HepG2 (cell line): ENCODE measurements around the gene TMEM170B. TPM values are rescaled to one million over a fixed set of nuclear protein-coding genes. Genes with fewer than 3 reads are reported as not detected.

Source experiments
- ARID4A ChIP-seq: sonication (generic); formaldehyde crosslinking; IDR thresholded peaks from 2 replicates; pipeline ENCODE4 v1.5.0; 2020; ENCODE audit warnings: mild to moderate bottlenecking, missing genetic modification reagents, borderline replicate concordance
- ARNT ChIP-seq: fragments of 450-650 bp; IDR thresholded peaks from 2 replicates; pipeline ENCODE4 v1.6.1; 2017
- CREB1 ChIP-seq, 2 experiments: fragments of 450-650 bp in 1 of 2; IDR thresholded peaks; 2 replicates each; pipeline ENCODE4 v1.6.1; 2016 to 2017; ENCODE audit warnings: control low read depth in 1 of 2, mild to moderate bottlenecking in 1 of 2, missing compliant biosample characterization in 1 of 2, missing genetic modification characterization in 1 of 2
- CREM ChIP-seq, 2 experiments: sonication (generic) in 1 of 2; formaldehyde crosslinking in 1 of 2; IDR thresholded peaks; 2 replicates each; pipeline versions ENCODE4 v1.4.0 to v1.6.1; 2016 to 2020; ENCODE audit warnings: antibody characterized with exemption in 1 of 2, mild to moderate bottlenecking in 1 of 2, missing genetic modification reagents in 1 of 2
- FOXA1 ChIP-seq, 2 experiments: fragments of 450-650 bp in 1 of 2; sonication (generic) in 1 of 2; formaldehyde crosslinking in 1 of 2; IDR thresholded peaks; 2 replicates each; pipeline versions ENCODE4 v1.4.0 to v1.6.1; 2016 to 2020; ENCODE audit warnings: missing genetic modification reagents in 1 of 2
- FOXO1 ChIP-seq: sonication (generic); formaldehyde crosslinking; IDR thresholded peaks from 2 replicates; pipeline ENCODE4 v1.4.0; 2020; ENCODE audit warnings: missing genetic modification reagents
- GABPB1 ChIP-seq: IDR thresholded peaks from 2 replicates; pipeline ENCODE4 v1.6.1; 2016; ENCODE audit warnings: mild to moderate bottlenecking, missing genetic modification reagents, moderate library complexity, missing compliant biosample characterization
- HMG20A ChIP-seq: IDR thresholded peaks from 2 replicates; pipeline ENCODE4 v1.6.1; 2016; ENCODE audit warnings: borderline replicate concordance
- HOXA5 ChIP-seq: sonication (generic); formaldehyde crosslinking; IDR thresholded peaks from 2 replicates; pipeline ENCODE4 v1.4.0; 2020; ENCODE audit warnings: missing genetic modification reagents
- HOXA7 ChIP-seq: sonication (generic); formaldehyde crosslinking; IDR thresholded peaks from 2 replicates; pipeline ENCODE4 v1.8.1; 2022; ENCODE audit warnings: mild to moderate bottlenecking, missing genetic modification reagents, moderate library complexity
- KLF13 ChIP-seq: sonication (generic); formaldehyde crosslinking; IDR thresholded peaks from 2 replicates; pipeline ENCODE4 v1.4.0; 2020; ENCODE audit warnings: mild to moderate bottlenecking, missing genetic modification reagents
- KLF16 ChIP-seq, 2 experiments: sonication (generic) in 1 of 2; formaldehyde crosslinking in 1 of 2; IDR thresholded peaks; 2 replicates each; pipeline versions ENCODE4 v1.6.1 to v1.8.0; 2016 to 2023; ENCODE audit warnings: missing genetic modification reagents in 2 of 2, missing compliant biosample characterization in 1 of 2
- SRF ChIP-seq: IDR thresholded peaks from 2 replicates; pipeline ENCODE4 v1.6.1; 2011; ENCODE audit warnings: mild to moderate bottlenecking, low read depth, low read length, moderate library complexity
- TAF15 ChIP-seq: fragments of 200-400 bp; formaldehyde crosslinking; IDR thresholded peaks from one replicate; pipeline ENCODE4 v1.6.1; 2018; ENCODE audit warnings: mild to moderate bottlenecking, low read depth, low read length; ENCODE audit not compliant: poor library complexity, severe bottlenecking
- THYN1 ChIP-seq: sonication (generic); formaldehyde crosslinking; IDR thresholded peaks from 2 replicates; pipeline ENCODE4 v1.8.1; 2023; ENCODE audit warnings: low read depth, mild to moderate bottlenecking, moderate library complexity, missing genetic modification reagents, borderline replicate concordance
- ZNF260 ChIP-seq: sonication (generic); formaldehyde crosslinking; IDR thresholded peaks from 2 replicates; pipeline ENCODE4 v1.4.0; 2020; ENCODE audit warnings: missing genetic modification reagents, low read depth, mild to moderate bottlenecking, borderline replicate concordance
- ZNF276 ChIP-seq: sonication (generic); formaldehyde crosslinking; IDR thresholded peaks from 2 replicates; pipeline ENCODE4 v1.4.0; 2020; ENCODE audit warnings: mild to moderate bottlenecking, low read depth, missing genetic modification reagents
- ZNF616 ChIP-seq: sonication (generic); formaldehyde crosslinking; IDR thresholded peaks from 2 replicates; pipeline ENCODE4 v1.5.0; 2020; ENCODE audit warnings: low read depth, mild to moderate bottlenecking, missing genetic modification reagents
- ZNF788 ChIP-seq: sonication (generic); formaldehyde crosslinking; IDR thresholded peaks from 2 replicates; pipeline ENCODE4 v1.5.0; 2020; ENCODE audit warnings: mild to moderate bottlenecking, missing genetic modification reagents, borderline replicate concordance
- ZSCAN9 ChIP-seq: IDR thresholded peaks from 2 replicates; pipeline ENCODE4 v1.6.1; 2016; ENCODE audit warnings: borderline replicate concordance
- polyA plus RNA-seq, 8 experiments: library from polyadenylated mRNA; depleted of rRNA in 3 of 8; stranded (reverse) in 7 of 8; unstranded in 1 of 8; fragments of >200 nt; fragmentation: Illumina TruSeq in 4 of 8; extraction: Trizol in 4 of 8; gene quantifications; 2 replicates each; pipeline versions ENCODE4 v1.2.1 to v1.2.3, GENCODE V29; 2011 to 2016; ENCODE audit warnings: low read depth in 4 of 8, missing spikeins in 1 of 8, mixed read lengths in 1 of 8; ENCODE audit not compliant: insufficient read depth in 1 of 8
- total RNA-seq, 5 experiments: library from RNA; depleted of rRNA; stranded (reverse); fragments of >200 nt; fragmentation: Illumina TruSeq; extraction: Trizol; gene quantifications; 2 replicates each; pipeline ENCODE4 v1.2.3, GENCODE V29; 2016; ENCODE audit warnings: low read depth in 1 of 5
- TF ChIP-seq, protein P1 (sequence below): IDR thresholded peaks from 2 replicates; pipeline ENCODE4 v1.6.1; 2016; ENCODE audit warnings: missing compliant biosample characterization, missing genetic modification reagents, borderline replicate concordance

Gene TMEM170B
- total and polyA plus RNA-seq, 2 of the 13 experiments (the other 11 are each of a cell fraction or from before 2014, with no cell fraction given) = 3.3 to 9.4 TPM

DNA sequence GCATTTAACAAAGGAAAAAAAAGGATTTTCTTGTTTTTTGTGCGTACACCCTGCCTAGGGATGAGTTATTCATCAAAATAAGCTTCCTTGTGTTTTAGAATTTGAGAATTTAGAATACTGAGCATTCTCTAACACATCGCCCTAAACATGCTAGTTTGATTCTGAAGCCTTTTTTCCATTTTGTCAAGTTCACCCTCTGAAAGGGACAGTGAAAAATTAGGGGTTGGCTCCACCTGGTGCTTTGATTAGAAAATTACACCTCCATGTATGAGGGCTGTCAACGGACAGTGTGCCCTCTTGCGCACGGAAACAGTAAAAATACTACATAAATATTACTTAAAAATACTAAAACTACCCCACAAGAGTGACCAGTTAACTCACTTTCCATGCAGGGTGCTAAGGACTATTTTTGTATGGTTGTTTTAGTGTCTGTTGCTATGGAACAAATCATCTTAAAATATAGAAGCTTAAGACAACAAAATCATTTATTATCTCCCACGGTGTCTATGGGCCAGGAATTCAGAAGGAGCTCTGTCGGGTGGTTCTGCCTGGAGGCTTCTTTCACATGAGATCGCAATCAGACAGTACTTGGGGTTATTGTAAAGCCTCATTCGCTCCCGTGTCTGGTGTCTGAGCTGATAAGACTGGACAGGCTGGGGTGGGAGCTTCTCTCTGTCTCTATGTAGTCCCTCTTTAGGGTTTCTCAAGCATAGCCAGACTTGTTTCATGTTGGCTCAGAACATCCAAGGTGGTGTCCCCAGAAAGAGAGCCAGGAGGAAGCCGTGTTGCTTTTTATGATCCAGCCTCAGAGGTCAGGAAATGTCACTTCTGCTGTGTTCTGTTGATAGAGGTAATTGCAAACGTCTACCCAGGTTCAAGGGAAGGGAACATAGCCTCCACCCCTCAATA, 41.1 kb upstream of the TMEM170B start (continued):
- TF ChIP-seq ZNF788 (CRISPR knock-in tag) (no peak), ZNF276 (CRISPR knock-in tag) (no peak), HMG20A (CRISPR knock-in tag) (peak; percentile 12; the same call in 1 of the 2 replicates), ARNT (no peak), CREM (IDR thresholded peaks at IDR 0.05) (no peak), CREM (CRISPR knock-in tag; IDR thresholded peaks at IDR 0.05) (no peak), FOXO1 (peak; percentile 23; the same call in 1 of the 2 replicates), ZNF260 (CRISPR knock-in tag) (no peak), KLF16 (CRISPR knock-in tag; IDR thresholded peaks at IDR 0.05) (peak in 1 of 2 experiments; percentile 70; a peak in 1 of 4 replicates), HOXA7 (CRISPR knock-in tag) (no peak), KLF13 (CRISPR knock-in tag) (no peak), ZSCAN9 (CRISPR knock-in tag) (peak; percentile 85; the same call in 1 of the 2 replicates), ARID4A (CRISPR knock-in tag) (peak; percentile 26; the same call in 1 of the 2 replicates), GABPB1 (CRISPR knock-in tag) (peak; percentile 20; the same call in 1 of the 2 replicates), CREB1 (IDR thresholded peaks at IDR 0.05) (no peak), CREB1 (CRISPR knock-in tag; IDR thresholded peaks at IDR 0.05) (peak; percentile 34; the same call in 1 of the 2 replicates), ZNF616 (CRISPR knock-in tag) (no peak), SRF (no peak), TAF15 (no peak), THYN1 (CRISPR knock-in tag) (no peak), HOXA5 (CRISPR knock-in tag) (peak; percentile 53; the same call in 1 of the 2 replicates), FOXA1 (IDR thresholded peaks at IDR 0.05) (no peak), FOXA1 (CRISPR knock-in tag; IDR thresholded peaks at IDR 0.05) (0 out of 2 replicates have a peak, but pooled peaks have one; percentile 20)
- TF ChIP-seq, protein P1, sequence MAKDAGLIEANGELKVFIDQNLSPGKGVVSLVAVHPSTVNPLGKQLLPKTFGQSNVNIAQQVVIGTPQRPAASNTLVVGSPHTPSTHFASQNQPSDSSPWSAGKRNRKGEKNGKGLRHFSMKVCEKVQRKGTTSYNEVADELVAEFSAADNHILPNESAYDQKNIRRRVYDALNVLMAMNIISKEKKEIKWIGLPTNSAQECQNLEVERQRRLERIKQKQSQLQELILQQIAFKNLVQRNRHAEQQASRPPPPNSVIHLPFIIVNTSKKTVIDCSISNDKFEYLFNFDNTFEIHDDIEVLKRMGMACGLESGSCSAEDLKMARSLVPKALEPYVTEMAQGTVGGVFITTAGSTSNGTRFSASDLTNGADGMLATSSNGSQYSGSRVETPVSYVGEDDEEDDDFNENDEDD = peak; percentile 22; the same call in 1 of the 2 replicates
